Neural crest cell (in vitro differentiated cells): ENCODE data around the gene E2F1. TPM values are rescaled to one million over a fixed set of nuclear protein-coding genes. Genes with fewer than 3 reads are reported as not detected.
"Not testable (repeated sequence)": the region's sequence is repeated elsewhere in the genome, so short reads cannot be mapped to it uniquely, and the experiment has no call there.

ENCODE experiments used
- DNase-seq: peaks from one replicate; pipeline ENCODE4 v3.0.0; 2021; ENCODE audit warnings: low read depth, mixed read lengths, low spot score
- H3K27ac Mint-ChIP-seq: one replicate; pipeline ENCODE4 v1.8.0; 2021; ENCODE audit warnings: mild to moderate bottlenecking, mixed read lengths; ENCODE audit not compliant: unreplicated experiment
- H3K27me3 Mint-ChIP-seq: 2 replicates; pipeline ENCODE4 v1.8.0; 2021; ENCODE audit warnings: low read depth, mild to moderate bottlenecking, mixed read lengths
- H3K36me3 Mint-ChIP-seq: 2 replicates; pipeline ENCODE4 v1.8.0; 2021; ENCODE audit warnings: low read depth, mild to moderate bottlenecking, mixed read lengths
- H3K4me1 Mint-ChIP-seq: 2 replicates; pipeline ENCODE4 v1.8.0; 2021; ENCODE audit warnings: mixed read lengths
- H3K4me3 Mint-ChIP-seq: one replicate; pipeline ENCODE4 v1.8.0; 2021; ENCODE audit warnings: mild to moderate bottlenecking, mixed read lengths
- H3K9me3 Mint-ChIP-seq: 2 replicates; pipeline ENCODE4 v1.8.0; 2021; ENCODE audit warnings: mixed read lengths
- total RNA-seq: library from RNA; stranded (reverse); gene quantifications from 2 replicates; pipeline ENCODE4 v1.2.1, GENCODE V29; 2021
- TF ChIP-seq, protein P1 (sequence below): fragments of 200-600 bp; sonication (generic); conservative IDR thresholded peaks from 2 replicates; pipeline ENCODE4 v1.5.0; 2021; ENCODE audit warnings: antibody characterized with exemption, mild to moderate bottlenecking

E2F1 gene
- total RNA-seq, 1 donor from 2014 or later, result 94.9 TPM

DNA sequence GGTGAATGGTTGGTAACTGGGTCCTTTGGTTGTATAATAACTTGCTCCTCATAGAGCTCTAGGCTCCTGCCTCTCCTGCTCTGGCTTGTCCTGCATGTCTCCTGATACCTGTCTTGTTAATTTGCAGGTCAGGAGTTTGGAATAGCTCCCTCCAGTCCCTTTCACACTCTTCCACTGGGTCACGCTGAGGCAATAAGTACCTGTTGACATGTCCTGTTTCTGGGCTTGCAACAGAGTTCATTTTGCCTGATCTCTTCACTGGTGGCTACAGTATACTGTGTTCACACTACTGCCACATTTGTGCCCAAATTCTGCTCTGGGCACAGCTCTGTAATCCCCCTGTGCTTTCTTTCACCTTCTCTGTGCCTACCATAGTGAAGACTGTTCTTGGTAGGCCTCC lies 49.4 kb downstream of the E2F1 start:
- TF ChIP-seq, protein P1, sequence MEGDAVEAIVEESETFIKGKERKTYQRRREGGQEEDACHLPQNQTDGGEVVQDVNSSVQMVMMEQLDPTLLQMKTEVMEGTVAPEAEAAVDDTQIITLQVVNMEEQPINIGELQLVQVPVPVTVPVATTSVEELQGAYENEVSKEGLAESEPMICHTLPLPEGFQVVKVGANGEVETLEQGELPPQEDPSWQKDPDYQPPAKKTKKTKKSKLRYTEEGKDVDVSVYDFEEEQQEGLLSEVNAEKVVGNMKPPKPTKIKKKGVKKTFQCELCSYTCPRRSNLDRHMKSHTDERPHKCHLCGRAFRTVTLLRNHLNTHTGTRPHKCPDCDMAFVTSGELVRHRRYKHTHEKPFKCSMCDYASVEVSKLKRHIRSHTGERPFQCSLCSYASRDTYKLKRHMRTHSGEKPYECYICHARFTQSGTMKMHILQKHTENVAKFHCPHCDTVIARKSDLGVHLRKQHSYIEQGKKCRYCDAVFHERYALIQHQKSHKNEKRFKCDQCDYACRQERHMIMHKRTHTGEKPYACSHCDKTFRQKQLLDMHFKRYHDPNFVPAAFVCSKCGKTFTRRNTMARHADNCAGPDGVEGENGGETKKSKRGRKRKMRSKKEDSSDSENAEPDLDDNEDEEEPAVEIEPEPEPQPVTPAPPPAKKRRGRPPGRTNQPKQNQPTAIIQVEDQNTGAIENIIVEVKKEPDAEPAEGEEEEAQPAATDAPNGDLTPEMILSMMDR, result no peak
- Mint-ChIP-seq H3K9me3 (no peaks in the 10 kb centered on the region), H3K36me3 (peaks cover 13% of the 10 kb centered on the region)

DNA sequence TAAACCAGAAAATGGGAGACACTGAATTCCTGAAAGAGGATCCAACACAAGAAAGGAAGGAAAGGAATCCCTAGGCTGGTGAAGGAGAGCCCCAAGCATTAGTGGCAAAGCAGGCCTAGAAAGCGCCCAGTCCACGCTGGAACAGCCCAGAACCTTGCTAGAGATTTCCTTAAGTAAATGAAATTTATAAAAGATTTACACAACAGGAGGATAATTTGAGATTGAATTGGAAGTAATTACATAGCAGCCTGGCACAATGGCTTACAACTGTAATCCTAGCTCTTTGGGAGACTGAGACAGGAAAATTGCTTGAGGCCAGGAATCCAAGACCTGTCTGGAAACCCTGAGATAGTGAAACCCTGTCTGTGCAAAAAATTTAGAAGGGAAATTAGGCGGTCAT lies 50.8 kb downstream of the E2F1 start:
- Mint-ChIP-seq H3K4me1 (no peaks in the 10 kb centered on the region), H3K27me3 (no peaks in the 10 kb centered on the region), H3K36me3 (peaks cover 15% of the 10 kb centered on the region), H3K4me3 (no peak overlapping the region), H3K9me3 (no peaks in the 10 kb centered on the region), H3K27ac (no peak overlapping the region)
- DNase-seq, result no peak
- TF ChIP-seq, protein P1, result no peak

More for the DNA sequence above, 49.4 kb downstream of the E2F1 start:
- Mint-ChIP-seq H3K4me3 (no peak overlapping the region), H3K27me3 (no peaks in the 10 kb centered on the region), H3K27ac (no peak overlapping the region), H3K4me1 (no peaks in the 10 kb centered on the region)
- no peak for DNase-seq

DNA sequence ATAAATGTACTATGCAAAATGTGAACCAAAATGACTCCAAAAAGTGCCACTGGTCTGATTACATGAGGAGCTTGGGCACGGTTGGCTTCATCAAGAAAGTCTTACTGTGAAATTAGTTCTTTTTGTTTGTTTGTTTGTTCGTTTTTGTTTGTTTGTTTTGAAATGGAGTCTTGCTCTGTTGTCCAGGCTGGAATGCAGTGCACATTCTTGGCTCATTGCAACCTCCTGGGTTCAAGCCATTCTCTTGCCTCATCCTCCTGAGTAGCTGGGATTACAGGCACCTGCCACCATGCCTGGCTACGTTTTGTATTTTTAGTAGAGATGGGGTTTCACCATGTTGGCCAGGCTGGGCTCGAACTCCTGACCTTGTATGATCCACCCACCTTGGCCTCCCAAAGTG lies 54.3 kb downstream of the E2F1 start:
- H3K4me3 Mint-ChIP-seq, H3K27me3 Mint-ChIP-seq, H3K27ac Mint-ChIP-seq, H3K9me3 Mint-ChIP-seq, H3K4me1 Mint-ChIP-seq, DNase-seq: not testable (repeated sequence)
- peaks cover 14% of the 10 kb centered on the region for H3K36me3 Mint-ChIP-seq

DNA sequence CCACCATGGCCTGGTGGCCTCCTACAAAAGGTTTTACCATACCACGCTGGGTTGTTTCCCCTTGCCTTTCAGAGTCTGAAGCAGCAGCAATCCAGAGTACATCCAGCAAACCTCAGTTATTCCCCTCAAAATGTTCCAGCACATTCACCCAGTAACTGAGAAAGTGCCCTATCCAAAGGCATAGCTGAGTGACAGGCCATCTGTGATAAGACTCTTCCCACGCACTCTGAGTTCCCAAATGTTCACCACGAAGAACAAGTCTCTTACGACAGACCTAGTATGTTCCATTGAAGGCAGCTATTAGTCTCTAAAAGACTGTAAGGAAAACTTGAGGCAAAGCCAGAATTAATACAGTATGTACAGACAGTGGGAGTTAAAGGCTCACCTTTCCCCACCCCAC lies 55.7 kb downstream of the E2F1 start:
- Mint-ChIP-seq H3K27me3 (no peaks in the 10 kb centered on the region), H3K4me3 (no peak overlapping the region), H3K36me3 (peaks cover 18% of the 10 kb centered on the region), H3K4me1 (no peaks in the 10 kb centered on the region), H3K27ac (peak overlapping the region; percentile 59), H3K9me3 (no peaks in the 10 kb centered on the region)
- no peak for DNase-seq
- TF ChIP-seq, protein P1, result no peak

DNA sequence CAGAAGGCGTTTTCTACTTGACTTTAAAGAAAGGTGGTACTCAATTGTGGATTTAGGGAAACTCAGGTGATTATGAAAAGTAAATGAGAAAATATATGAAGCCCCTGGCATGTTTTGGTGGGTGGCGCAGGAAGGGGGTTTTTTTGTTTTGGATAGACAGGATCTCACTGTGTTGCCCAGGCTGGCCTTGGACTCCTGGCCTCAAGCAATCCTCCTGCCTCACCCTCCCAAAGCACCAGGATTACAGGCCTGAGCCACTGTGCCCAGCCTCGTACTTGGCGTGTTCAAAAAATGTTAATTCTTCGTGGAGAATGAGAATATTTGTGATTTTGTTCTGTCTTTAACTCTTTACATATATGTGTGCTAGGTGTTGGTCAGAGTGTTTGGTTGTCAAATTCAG lies 56.2 kb downstream of the E2F1 start:
- TF ChIP-seq, protein P1, result no peak
- H3K27me3 Mint-ChIP-seq, result no peaks in the 10 kb centered on the region
- H3K27ac Mint-ChIP-seq, result no peak overlapping the region
- no peaks in the 10 kb centered on the region for H3K4me1 Mint-ChIP-seq
- no peak overlapping the region for H3K4me3 Mint-ChIP-seq
- no peaks in the 10 kb centered on the region for H3K9me3 Mint-ChIP-seq
- H3K36me3 Mint-ChIP-seq, result peaks cover 22% of the 10 kb centered on the region
- DNase-seq, result no peak

DNA sequence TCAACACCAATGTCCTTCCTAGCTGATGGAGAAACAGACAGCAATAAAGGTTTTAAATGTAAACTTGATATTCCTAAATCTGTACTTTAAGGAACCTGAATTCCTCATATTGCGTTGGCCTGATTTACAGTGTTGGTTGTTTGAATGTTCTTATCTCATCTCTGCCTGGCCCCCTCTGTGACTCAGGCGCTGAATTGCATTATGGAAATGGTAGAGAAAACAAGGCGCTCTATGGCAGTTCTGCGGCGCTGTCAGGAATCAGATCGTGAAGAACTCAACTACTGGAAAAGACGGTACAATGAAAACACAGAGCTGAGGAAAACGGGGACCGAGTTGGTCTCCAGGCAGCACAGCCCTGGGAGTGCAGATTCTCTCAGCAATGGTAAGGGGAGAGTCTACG lies 56.7 kb downstream of the E2F1 start:
- H3K27ac Mint-ChIP-seq, result no peak overlapping the region
- no peak for DNase-seq
- no peaks in the 10 kb centered on the region for H3K4me1 Mint-ChIP-seq
- no peaks in the 10 kb centered on the region for H3K9me3 Mint-ChIP-seq
- peaks cover 22% of the 10 kb centered on the region for H3K36me3 Mint-ChIP-seq
- TF ChIP-seq, protein P1, result no peak
- H3K27me3 Mint-ChIP-seq, result no peaks in the 10 kb centered on the region
- H3K4me3 Mint-ChIP-seq, result no peak overlapping the region
